SK-N-SH treated with all-trans-retinoic acid at 6 μM for 48 hours (cell line): ENCODE results near the gene AGPAT3.

Source experiments
- ATAC-seq: fragments of 200-7000 bp; cut with Tn5 transposase; 3 replicates; pipeline ENCODE4 v1.9.1; 2020; ENCODE audit warnings: mild to moderate bottlenecking, moderate library complexity
- ARNTL ChIP-seq: fragments of 450-650 bp; formaldehyde crosslinking; IDR thresholded peaks from 2 replicates; pipeline ENCODE4 v1.5.0; 2020; ENCODE audit warnings: low read depth, mild to moderate bottlenecking, moderate library complexity, borderline replicate concordance
- BACH2 ChIP-seq: fragments of 250-450 bp; sonication (Bioruptor Pico); IDR thresholded peaks from 2 replicates; pipeline ENCODE4 v1.9.0; 2021; ENCODE audit warnings: mild to moderate bottlenecking, borderline replicate concordance
- CSDC2 ChIP-seq: fragments of 250-450 bp; sonication (Bioruptor Pico); IDR thresholded peaks from 2 replicates; pipeline ENCODE4 v1.5.0; 2020; ENCODE audit warnings: mild to moderate bottlenecking, moderate library complexity
- CSRNP3 ChIP-seq: fragments of 250-450 bp; sonication (Bioruptor Pico); IDR thresholded peaks from 2 replicates; pipeline ENCODE4 v1.5.1; 2021; ENCODE audit warnings: mild to moderate bottlenecking, moderate library complexity
- ESRRG ChIP-seq: fragments of 250-450 bp; sonication (Bioruptor Pico); IDR thresholded peaks from 2 replicates; pipeline ENCODE4 v1.6.1; 2021; ENCODE audit warnings: mild to moderate bottlenecking
- GLIS3 ChIP-seq: fragments of 250-450 bp; sonication (Bioruptor Pico); IDR thresholded peaks from 2 replicates; pipeline ENCODE4 v1.5.0; 2020; ENCODE audit warnings: mild to moderate bottlenecking, moderate library complexity
- ISL1 ChIP-seq: fragments of 250-450 bp; sonication (Bioruptor Pico); IDR thresholded peaks from 2 replicates; pipeline ENCODE4 v2.1.2; 2022; ENCODE audit warnings: mild to moderate bottlenecking, moderate library complexity
- OSR1 ChIP-seq: fragments of 250-450 bp; sonication (Bioruptor Pico); IDR thresholded peaks from 2 replicates; pipeline ENCODE4 v1.8.0; 2022; ENCODE audit warnings: moderate library complexity, mild to moderate bottlenecking, inconsistent platforms
- PATZ1 ChIP-seq: fragments of 250-450 bp; sonication (Bioruptor Pico); IDR thresholded peaks from 2 replicates; pipeline ENCODE4 v1.8.0; 2020; ENCODE audit warnings: mild to moderate bottlenecking, moderate library complexity, borderline replicate concordance
- PPARA ChIP-seq: fragments of 250-450 bp; sonication (Bioruptor Pico); IDR thresholded peaks from 2 replicates; pipeline ENCODE4 v1.5.0; 2020; ENCODE audit warnings: mild to moderate bottlenecking, borderline replicate concordance
- RARB ChIP-seq: fragments of 250-450 bp; sonication (Bioruptor Pico); IDR thresholded peaks from 2 replicates; pipeline ENCODE4 v1.8.0; 2021; ENCODE audit warnings: mild to moderate bottlenecking, moderate library complexity
- SNAI2 ChIP-seq: fragments of 250-450 bp; sonication (Bioruptor Pico); IDR thresholded peaks from 2 replicates; pipeline ENCODE4 v1.5.0; 2020; ENCODE audit warnings: mild to moderate bottlenecking, moderate library complexity
- TCF4 ChIP-seq: fragments of 250-450 bp; sonication (Bioruptor Pico); IDR thresholded peaks from 2 replicates; pipeline ENCODE4 v1.8.0; 2021; ENCODE audit warnings: mild to moderate bottlenecking, moderate library complexity, borderline replicate concordance
- TOX ChIP-seq: fragments of 250-450 bp; sonication (Bioruptor Pico); IDR thresholded peaks from 2 replicates; pipeline ENCODE4 v1.8.0; 2021; ENCODE audit warnings: mild to moderate bottlenecking, moderate library complexity, borderline replicate concordance
- ZC3H10 ChIP-seq: fragments of 250-450 bp; sonication (Bioruptor Pico); IDR thresholded peaks from 2 replicates; pipeline ENCODE4 v1.5.1; 2021; ENCODE audit warnings: mild to moderate bottlenecking, moderate library complexity
- ZFP3 ChIP-seq: fragments of 250-450 bp; sonication (Bioruptor Pico); IDR thresholded peaks from 2 replicates; pipeline ENCODE4 v1.5.0; 2020; ENCODE audit warnings: mild to moderate bottlenecking, moderate library complexity
- ZNF565 ChIP-seq: fragments of 450-650 bp; formaldehyde crosslinking; conservative IDR thresholded peaks from 2 replicates; pipeline ENCODE4 v1.5.0; 2020; ENCODE audit warnings: low read depth, mild to moderate bottlenecking, moderate library complexity
- ZNF70 ChIP-seq: fragments of 450-650 bp; formaldehyde crosslinking; IDR thresholded peaks from 2 replicates; pipeline ENCODE4 v1.5.0; 2020; ENCODE audit warnings: mild to moderate bottlenecking, moderate library complexity
- ZNF8 ChIP-seq: fragments of 450-650 bp; formaldehyde crosslinking; IDR thresholded peaks from 2 replicates; pipeline ENCODE4 v1.5.0; 2020; ENCODE audit warnings: mild to moderate bottlenecking, moderate library complexity
- TF ChIP-seq, protein P1 (sequence below): fragments of 250-450 bp; sonication (Bioruptor Pico); IDR thresholded peaks from 2 replicates; pipeline ENCODE4 v1.5.1; 2020; ENCODE audit warnings: low read depth, mild to moderate bottlenecking, moderate library complexity
- TF ChIP-seq, protein P2 (sequence below): fragments of 250-450 bp; sonication (Bioruptor Pico); IDR thresholded peaks from 2 replicates; pipeline ENCODE4 v1.8.0; 2021; ENCODE audit warnings: low read depth, mild to moderate bottlenecking, moderate library complexity, borderline replicate concordance
- TF ChIP-seq, protein P3 (sequence below): fragments of 250-450 bp; sonication (Bioruptor Pico); IDR thresholded peaks from 2 replicates; pipeline ENCODE4 v1.5.0; 2020; ENCODE audit warnings: mild to moderate bottlenecking, moderate library complexity

The AGPAT3 gene

DNA sequence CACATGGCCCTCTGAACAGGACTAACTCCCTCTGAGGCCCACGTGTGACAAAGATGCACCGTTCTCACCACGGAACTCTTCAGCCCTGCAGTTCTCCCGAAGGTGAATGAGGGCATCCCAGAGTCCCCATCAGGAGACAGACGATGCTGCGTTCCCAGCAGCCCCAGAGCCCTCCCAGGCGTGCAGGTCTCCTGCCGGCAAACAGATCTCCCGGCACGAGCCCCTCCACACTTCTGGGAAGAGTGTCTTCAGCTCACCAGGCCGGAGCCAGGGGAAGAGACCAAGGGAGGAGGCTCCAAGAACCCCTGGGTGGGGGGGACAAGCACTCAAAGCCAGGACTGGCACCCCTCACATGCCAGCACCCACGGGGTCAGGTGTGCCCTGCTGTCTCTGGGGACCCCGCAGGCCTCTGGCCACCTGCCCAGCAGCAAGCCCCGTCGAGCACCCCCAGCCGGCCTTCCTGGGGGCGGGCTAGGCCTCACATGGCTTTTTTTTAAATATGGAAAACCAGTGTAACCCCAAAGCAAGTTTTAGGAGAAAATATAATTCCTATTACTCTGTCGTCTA lies 102.0 kb downstream of the AGPAT3 start:
- ATAC-seq = no peak
- TF ChIP-seq BACH2 (CRISPR knock-in tag) = no peak
- TF ChIP-seq CSDC2 (CRISPR knock-in tag) = no peak
- TF ChIP-seq CSRNP3 = no peak
- no peak for TF ChIP-seq ESRRG (CRISPR knock-in tag)
- no peak for TF ChIP-seq RARB (CRISPR knock-in tag)
- TF ChIP-seq ISL1 = no peak
- TF ChIP-seq, protein P1, sequence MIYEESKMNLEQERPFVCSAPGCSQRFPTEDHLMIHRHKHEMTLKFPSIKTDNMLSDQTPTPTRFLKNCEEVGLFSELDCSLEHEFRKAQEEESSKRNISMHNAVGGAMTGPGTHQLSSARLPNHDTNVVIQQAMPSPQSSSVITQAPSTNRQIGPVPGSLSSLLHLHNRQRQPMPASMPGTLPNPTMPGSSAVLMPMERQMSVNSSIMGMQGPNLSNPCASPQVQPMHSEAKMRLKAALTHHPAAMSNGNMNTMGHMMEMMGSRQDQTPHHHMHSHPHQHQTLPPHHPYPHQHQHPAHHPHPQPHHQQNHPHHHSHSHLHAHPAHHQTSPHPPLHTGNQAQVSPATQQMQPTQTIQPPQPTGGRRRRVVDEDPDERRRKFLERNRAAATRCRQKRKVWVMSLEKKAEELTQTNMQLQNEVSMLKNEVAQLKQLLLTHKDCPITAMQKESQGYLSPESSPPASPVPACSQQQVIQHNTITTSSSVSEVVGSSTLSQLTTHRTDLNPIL (CRISPR knock-in tag) = no peak
- TF ChIP-seq, protein P2, sequence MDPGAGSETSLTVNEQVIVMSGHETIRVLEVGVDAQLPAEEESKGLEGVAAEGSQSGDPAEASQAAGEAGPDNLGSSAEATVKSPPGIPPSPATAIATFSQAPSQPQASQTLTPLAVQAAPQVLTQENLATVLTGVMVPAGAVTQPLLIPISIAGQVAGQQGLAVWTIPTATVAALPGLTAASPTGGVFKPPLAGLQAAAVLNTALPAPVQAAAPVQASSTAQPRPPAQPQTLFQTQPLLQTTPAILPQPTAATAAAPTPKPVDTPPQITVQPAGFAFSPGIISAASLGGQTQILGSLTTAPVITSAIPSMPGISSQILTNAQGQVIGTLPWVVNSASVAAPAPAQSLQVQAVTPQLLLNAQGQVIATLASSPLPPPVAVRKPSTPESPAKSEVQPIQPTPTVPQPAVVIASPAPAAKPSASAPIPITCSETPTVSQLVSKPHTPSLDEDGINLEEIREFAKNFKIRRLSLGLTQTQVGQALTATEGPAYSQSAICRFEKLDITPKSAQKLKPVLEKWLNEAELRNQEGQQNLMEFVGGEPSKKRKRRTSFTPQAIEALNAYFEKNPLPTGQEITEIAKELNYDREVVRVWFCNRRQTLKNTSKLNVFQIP = no peak
- TF ChIP-seq ZNF8 (CRISPR knock-in tag) = no peak
- no peak for TF ChIP-seq SNAI2 (CRISPR knock-in tag)
- TF ChIP-seq OSR1 (CRISPR knock-in tag) = no peak

GRCh38 chr21:43967981-43968380 lies 103.0 kb downstream of the AGPAT3 start:
- no peak for ATAC-seq
- TF ChIP-seq ZNF565 (CRISPR knock-in tag) (no peak), ESRRG (CRISPR knock-in tag) (no peak), GLIS3 (CRISPR knock-in tag) (no peak), CSDC2 (CRISPR knock-in tag) (no peak), ZNF70 (CRISPR knock-in tag) (no peak), TOX (no peak), SNAI2 (CRISPR knock-in tag) (no peak), ZFP3 (no peak), ZNF8 (CRISPR knock-in tag) (no peak), TCF4 (CRISPR knock-in tag) (no peak), CSRNP3 (no peak)
- TF ChIP-seq, protein P1 (CRISPR knock-in tag) = no peak
- TF ChIP-seq, protein P3, sequence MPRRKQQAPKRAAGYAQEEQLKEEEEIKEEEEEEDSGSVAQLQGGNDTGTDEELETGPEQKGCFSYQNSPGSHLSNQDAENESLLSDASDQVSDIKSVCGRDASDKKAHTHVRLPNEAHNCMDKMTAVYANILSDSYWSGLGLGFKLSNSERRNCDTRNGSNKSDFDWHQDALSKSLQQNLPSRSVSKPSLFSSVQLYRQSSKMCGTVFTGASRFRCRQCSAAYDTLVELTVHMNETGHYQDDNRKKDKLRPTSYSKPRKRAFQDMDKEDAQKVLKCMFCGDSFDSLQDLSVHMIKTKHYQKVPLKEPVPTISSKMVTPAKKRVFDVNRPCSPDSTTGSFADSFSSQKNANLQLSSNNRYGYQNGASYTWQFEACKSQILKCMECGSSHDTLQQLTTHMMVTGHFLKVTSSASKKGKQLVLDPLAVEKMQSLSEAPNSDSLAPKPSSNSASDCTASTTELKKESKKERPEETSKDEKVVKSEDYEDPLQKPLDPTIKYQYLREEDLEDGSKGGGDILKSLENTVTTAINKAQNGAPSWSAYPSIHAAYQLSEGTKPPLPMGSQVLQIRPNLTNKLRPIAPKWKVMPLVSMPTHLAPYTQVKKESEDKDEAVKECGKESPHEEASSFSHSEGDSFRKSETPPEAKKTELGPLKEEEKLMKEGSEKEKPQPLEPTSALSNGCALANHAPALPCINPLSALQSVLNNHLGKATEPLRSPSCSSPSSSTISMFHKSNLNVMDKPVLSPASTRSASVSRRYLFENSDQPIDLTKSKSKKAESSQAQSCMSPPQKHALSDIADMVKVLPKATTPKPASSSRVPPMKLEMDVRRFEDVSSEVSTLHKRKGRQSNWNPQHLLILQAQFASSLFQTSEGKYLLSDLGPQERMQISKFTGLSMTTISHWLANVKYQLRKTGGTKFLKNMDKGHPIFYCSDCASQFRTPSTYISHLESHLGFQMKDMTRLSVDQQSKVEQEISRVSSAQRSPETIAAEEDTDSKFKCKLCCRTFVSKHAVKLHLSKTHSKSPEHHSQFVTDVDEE = no peak

GRCh38 chr21:43968410-43969114 lies 103.5 kb downstream of the AGPAT3 start:
- ATAC-seq = no peak
- no peak for TF ChIP-seq TCF4 (CRISPR knock-in tag)
- TF ChIP-seq SNAI2 (CRISPR knock-in tag) = no peak
- no peak for TF ChIP-seq GLIS3 (CRISPR knock-in tag)
- no peak for TF ChIP-seq RARB (CRISPR knock-in tag)
- no peak for TF ChIP-seq PATZ1 (CRISPR knock-in tag)
- TF ChIP-seq ZC3H10 (CRISPR knock-in tag) = no peak
- TF ChIP-seq PPARA (CRISPR knock-in tag) = no peak
- no peak for TF ChIP-seq ARNTL (CRISPR knock-in tag)
- TF ChIP-seq ZNF565 (CRISPR knock-in tag) = no peak
- TF ChIP-seq CSDC2 (CRISPR knock-in tag) = no peak
- TF ChIP-seq ZNF8 (CRISPR knock-in tag) = no peak
